Mesenchymal stem cell (in vitro differentiated cells and primary cell): Measurements from ENCODE around the gene C12orf43.

Experiments
- DNase-seq: peaks from one replicate; pipeline ENCODE4 v3.0.0-alpha.2; 2013
- H2AFZ ChIP-seq: one replicate; pipeline ENCODE4 v1.6.1; 2013; ENCODE audit warnings: low read depth, mild to moderate bottlenecking, control low read depth, inconsistent platforms, low read length, moderate library complexity
- H2AK5ac ChIP-seq: 2 replicates; pipeline ENCODE4 v1.6.1; 2013; ENCODE audit warnings: low read length, moderate library complexity, mild to moderate bottlenecking, inconsistent platforms; ENCODE audit not compliant: severe bottlenecking
- H2BK120ac ChIP-seq: one replicate; pipeline ENCODE4 v1.6.1; 2013; ENCODE audit warnings: low read depth, mild to moderate bottlenecking, inconsistent platforms, low read length, moderate library complexity
- H2BK12ac ChIP-seq, 2 experiments: one replicate each; pipeline ENCODE4 v1.6.1; 2013; ENCODE audit warnings: inconsistent platforms in 2 of 2, low read length in 2 of 2, mild to moderate bottlenecking in 2 of 2, moderate library complexity in 2 of 2, control low read depth in 1 of 2
- H2BK15ac ChIP-seq: one replicate; pipeline ENCODE4 v1.6.1; 2013; ENCODE audit warnings: mild to moderate bottlenecking, low read depth, inconsistent platforms; ENCODE audit not compliant: poor library complexity, severe bottlenecking
- H2BK5ac ChIP-seq: 2 replicates; pipeline ENCODE4 v1.6.1; 2013; ENCODE audit warnings: low read depth, mild to moderate bottlenecking, low read length, control low read depth, inconsistent platforms; ENCODE audit not compliant: poor library complexity, severe bottlenecking
- H3K14ac ChIP-seq, 2 experiments: one replicate each; pipeline ENCODE4 v1.6.1; 2013; ENCODE audit warnings: inconsistent platforms in 2 of 2, low read length in 2 of 2, control low read depth in 1 of 2, mild to moderate bottlenecking in 1 of 2, moderate library complexity in 1 of 2
- H3K18ac ChIP-seq, 2 experiments: one replicate each; pipeline ENCODE4 v1.6.1; 2013; ENCODE audit warnings: inconsistent platforms in 2 of 2, low read length in 2 of 2, control low read depth in 1 of 2, low read depth in 1 of 2, mild to moderate bottlenecking in 1 of 2
- H3K23ac ChIP-seq, 2 experiments: one replicate each; pipeline ENCODE4 v1.6.1; 2013; ENCODE audit warnings: inconsistent platforms in 2 of 2, low read length in 2 of 2, mild to moderate bottlenecking in 2 of 2, moderate library complexity in 2 of 2, control low read depth in 1 of 2
- H3K27ac ChIP-seq: 2 replicates; pipeline ENCODE4 v1.5.1; 2013; ENCODE audit warnings: mild to moderate bottlenecking, moderate library complexity, low read length, control low read depth, inconsistent platforms; ENCODE audit not compliant: poor library complexity, severe bottlenecking
- H3K27me3 ChIP-seq, 2 experiments: 2 replicates each; pipeline versions ENCODE4 v1.6.1 to v1.7.0; 2013; ENCODE audit warnings: low read length in 2 of 2, mild to moderate bottlenecking in 2 of 2, moderate library complexity in 2 of 2, control low read depth in 1 of 2, inconsistent platforms in 1 of 2; ENCODE audit not compliant: control insufficient read depth in 1 of 2, insufficient read depth in 1 of 2
- H3K36me3 ChIP-seq, 2 experiments: 2 replicates each; pipeline versions ENCODE4 v1.6.1 to v1.7.0; 2013; ENCODE audit warnings: low read length in 2 of 2, control low read depth in 1 of 2, inconsistent platforms in 1 of 2, low read depth in 1 of 2, mild to moderate bottlenecking in 1 of 2; ENCODE audit not compliant: insufficient read depth in 2 of 2, control insufficient read depth in 1 of 2
- H3K4ac ChIP-seq, 2 experiments: one replicate each; pipeline ENCODE4 v1.6.1; 2013; ENCODE audit warnings: inconsistent platforms in 2 of 2, low read length in 2 of 2, mild to moderate bottlenecking in 2 of 2, moderate library complexity in 2 of 2, control low read depth in 1 of 2, low read depth in 1 of 2
- H3K4me1 ChIP-seq: 2 replicates; pipeline ENCODE4 v1.6.1; 2013; ENCODE audit warnings: low read depth, low read length, control low read depth; ENCODE audit not compliant: control insufficient read depth, insufficient read depth
- H3K4me2 ChIP-seq: 2 replicates; pipeline ENCODE4 v1.6.1; 2013; ENCODE audit warnings: low read length, mild to moderate bottlenecking, inconsistent platforms; ENCODE audit not compliant: poor library complexity, severe bottlenecking
- H3K4me3 ChIP-seq, 2 experiments: 2 replicates each; pipeline versions ENCODE4 v1.5.1 to v1.7.0; 2013; ENCODE audit warnings: low read length in 2 of 2, mild to moderate bottlenecking in 2 of 2, control low read depth in 1 of 2, low read depth in 1 of 2; ENCODE audit not compliant: insufficient read depth in 1 of 2
- H3K79me1 ChIP-seq: replicated peaks from 2 replicates; pipeline ENCODE4 v1.6.1; 2013; ENCODE audit warnings: mild to moderate bottlenecking, control low read depth, low read length, inconsistent platforms; ENCODE audit not compliant: poor library complexity, severe bottlenecking
- H3K9ac ChIP-seq: 2 replicates; pipeline ENCODE4 v1.7.0; 2013; ENCODE audit warnings: mild to moderate bottlenecking, low read length, moderate library complexity
- H3K9me3 ChIP-seq: 2 replicates; pipeline ENCODE4 v1.7.0; 2013; ENCODE audit warnings: mild to moderate bottlenecking, low read length; ENCODE audit not compliant: control insufficient read depth
- H4K8ac ChIP-seq: one replicate; pipeline ENCODE4 v1.6.1; 2013; ENCODE audit warnings: inconsistent platforms, mild to moderate bottlenecking, low read length, moderate library complexity
- H4K91ac ChIP-seq: one replicate; pipeline ENCODE4 v1.6.1; 2013; ENCODE audit warnings: mild to moderate bottlenecking, low read length, inconsistent platforms
- WGBS: methylation state at CpG from one replicate; pipeline ENCODE4 v1.1.7; 2013; ENCODE audit warnings: mixed read lengths; 5-methylcytosine and 5-hydroxymethylcytosine counted together

Gene C12orf43

DNA sequence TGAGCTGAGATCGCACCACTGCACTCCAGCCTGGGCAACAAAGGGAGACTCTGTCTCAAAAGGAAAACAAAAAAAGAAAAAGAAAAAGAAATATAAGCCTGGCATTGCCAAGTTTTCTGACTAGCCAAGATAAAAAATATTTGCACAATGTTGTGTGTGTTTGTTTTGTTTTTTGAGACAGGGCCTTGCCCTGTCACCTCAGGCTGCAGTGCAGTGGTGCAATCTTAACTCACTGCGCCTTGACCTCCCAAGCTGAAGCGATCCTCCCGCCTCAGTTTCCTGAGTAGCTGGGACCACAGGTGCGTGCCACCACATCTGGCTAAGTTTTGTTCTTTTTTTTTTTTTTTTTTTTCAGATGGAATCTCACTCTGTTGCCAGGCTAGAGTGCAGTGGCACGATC lies 5.5 kb upstream of the C12orf43 start:
- Histone ChIP-seq H4K8ac (no peak overlapping the region), H3K9me3 (no peaks in the 10 kb centered on the region), H3K36me3 (no peaks in the 10 kb centered on the region), H2BK15ac (no peak overlapping the region), H3K18ac (no peak overlapping the region), H2BK5ac (no peak overlapping the region), H2BK12ac (no peak overlapping the region), H2BK120ac (no peak overlapping the region), H3K23ac (no peak overlapping the region), H3K27ac (no peak overlapping the region), H3K9ac (no peak overlapping the region), H3K79me1 (no peaks in the 10 kb centered on the region), H3K27me3 (peaks cover 0 to 27% of the 10 kb centered on the region in 2 experiments), H3K14ac (no peak overlapping the region), H3K4ac (no peak overlapping the region), H2AK5ac (no peak overlapping the region), H3K4me3 (no peak overlapping the region), H3K4me2 (no peak overlapping the region), H2AFZ (no peak overlapping the region), H3K4me1 (no peaks in the 10 kb centered on the region), H4K91ac (no peak overlapping the region)
- no peak for DNase-seq
- 93% methylated on average over 4 of the region's 6 CpGs for WGBS

DNA sequence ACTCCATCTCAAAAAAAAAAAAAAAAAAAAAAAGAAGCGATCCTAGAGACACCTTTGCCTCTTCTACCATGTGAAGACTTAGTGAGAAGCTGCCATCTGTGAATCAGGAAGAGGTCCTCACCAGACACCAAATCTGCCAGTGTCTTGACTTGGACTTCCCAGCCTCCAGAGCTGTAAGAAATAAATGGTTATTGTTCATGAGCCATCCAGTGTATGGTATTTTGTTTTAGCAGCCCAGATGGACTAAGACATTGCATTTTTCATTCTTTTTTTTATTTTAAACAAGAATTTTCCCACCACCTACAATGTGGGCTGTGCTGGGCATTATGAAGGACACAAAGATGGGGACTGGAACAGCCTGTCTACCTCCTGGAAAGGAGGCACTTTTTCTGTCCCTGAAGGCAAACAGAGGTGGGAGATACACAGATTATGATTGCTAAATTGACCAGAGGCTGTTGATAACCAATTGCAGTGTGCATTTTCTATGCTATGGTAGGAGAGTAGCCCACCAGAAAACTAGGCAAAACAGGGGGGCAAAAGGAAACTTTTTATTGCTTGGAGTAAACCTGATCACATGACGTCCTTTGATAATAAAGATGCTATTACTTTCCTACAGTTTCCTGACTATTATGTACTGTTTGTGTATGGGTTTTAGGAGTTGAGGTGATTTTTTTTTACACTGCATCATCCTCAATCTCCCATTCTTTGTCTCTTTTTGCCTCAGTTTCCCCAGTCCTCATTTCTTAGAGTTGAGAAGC lies 2.8 kb upstream of the C12orf43 start:
- Histone ChIP-seq H2BK12ac (no peak overlapping the region), H2BK120ac (no peak overlapping the region), H3K79me1 (peaks cover 12% of the 10 kb centered on the region), H3K4me3 (no peak overlapping the region), H3K9me3 (no peaks in the 10 kb centered on the region), H3K4ac (no peak overlapping the region), H3K14ac (no peak overlapping the region), H3K27me3 (peaks cover 0 to 25% of the 10 kb centered on the region in 2 experiments), H4K8ac (no peak overlapping the region), H3K18ac (no peak overlapping the region), H3K4me2 (no peak overlapping the region), H4K91ac (no peak overlapping the region), H3K36me3 (no peaks in the 10 kb centered on the region), H3K4me1 (no peaks in the 10 kb centered on the region), H3K27ac (no peak overlapping the region), H3K9ac (no peak overlapping the region), H3K23ac (no peak overlapping the region), H2AK5ac (no peak overlapping the region), H2AFZ (no peak overlapping the region), H2BK5ac (no peak overlapping the region), H2BK15ac (no peak overlapping the region)
- no peak for DNase-seq
- WGBS: no CpG with 5 or more reads among the region's 2 CpGs

DNA sequence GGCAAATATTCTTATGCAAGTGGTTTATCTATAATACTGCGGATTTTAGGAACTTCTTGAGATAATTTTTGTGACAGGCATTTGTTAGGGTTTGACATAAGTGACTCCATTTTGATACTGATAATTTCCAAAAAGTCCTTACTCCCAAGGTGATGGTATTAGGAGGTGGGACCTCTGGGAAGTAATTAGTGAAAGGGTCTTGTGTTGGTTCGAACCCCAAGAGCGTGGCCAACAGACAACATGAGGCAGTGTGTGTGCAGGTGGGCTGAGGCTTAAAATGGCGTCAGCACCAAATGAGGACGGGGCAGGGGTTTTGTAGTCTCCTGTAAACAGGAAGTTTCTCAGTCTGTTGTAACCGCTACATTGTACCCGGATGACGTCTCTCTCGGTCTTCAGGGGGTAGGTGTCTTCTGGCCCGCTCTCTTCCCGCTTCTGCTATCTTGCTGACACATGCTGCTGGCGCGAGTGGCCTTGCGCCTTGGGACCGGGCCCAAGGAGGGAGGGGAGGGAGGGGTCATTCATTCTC lies 1.7 kb upstream of the C12orf43 start:
- Histone ChIP-seq H3K18ac (no peak overlapping the region), H3K9ac (no peak overlapping the region), H3K4me2 (no peak overlapping the region), H4K91ac (no peak overlapping the region), H3K27ac (no peak overlapping the region), H3K27me3 (peaks cover 0 to 25% of the 10 kb centered on the region in 2 experiments), H4K8ac (no peak overlapping the region), H3K9me3 (no peaks in the 10 kb centered on the region), H2BK12ac (no peak overlapping the region), H3K14ac (no peak overlapping the region), H3K4me1 (no peaks in the 10 kb centered on the region), H3K4ac (no peak overlapping the region), H3K4me3 (no peak overlapping the region), H3K79me1 (peaks cover 14% of the 10 kb centered on the region), H2BK120ac (no peak overlapping the region), H3K23ac (no peak overlapping the region), H2AFZ (no peak overlapping the region), H2BK15ac (no peak overlapping the region), H3K36me3 (peaks cover 0 to 3% of the 10 kb centered on the region in 2 experiments), H2BK5ac (no peak overlapping the region), H2AK5ac (no peak overlapping the region)
- 86% methylated on average over 15 of the region's 15 CpGs for WGBS
- no peak for DNase-seq

DNA sequence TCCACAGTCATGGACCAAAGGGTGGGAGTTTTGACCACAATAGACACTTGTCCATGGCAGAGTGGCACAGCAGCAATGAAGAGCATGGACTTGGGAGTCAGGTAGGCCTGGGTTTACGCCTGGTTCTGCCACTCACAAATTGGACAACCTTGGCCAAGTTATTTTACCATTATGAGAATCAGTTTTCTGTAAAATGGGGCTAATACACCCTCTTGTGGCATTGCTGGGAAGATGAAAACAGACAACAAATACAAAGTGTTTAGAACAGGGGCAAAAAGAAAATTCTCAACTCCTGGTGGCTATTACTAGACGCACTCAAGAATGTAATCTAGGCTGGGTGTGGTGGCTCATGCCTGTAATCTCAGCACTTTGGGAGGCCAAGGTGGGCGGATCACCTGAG lies 2.6 kb downstream of the C12orf43 start:
- Histone ChIP-seq H2BK12ac (no peak overlapping the region), H2BK15ac (no peak overlapping the region), H3K9me3 (no peaks in the 10 kb centered on the region), H3K9ac (no peak overlapping the region), H3K36me3 (peaks cover 23 to 38% of the 10 kb centered on the region in 2 experiments), H4K91ac (no peak overlapping the region), H2AK5ac (no peak overlapping the region), H2AFZ (no peak overlapping the region), H3K4me1 (no peaks in the 10 kb centered on the region), H3K4ac (no peak overlapping the region), H3K4me3 (no peak overlapping the region), H3K23ac (no peak overlapping the region), H2BK5ac (no peak overlapping the region), H3K14ac (no peak overlapping the region), H3K18ac (no peak overlapping the region), H2BK120ac (no peak overlapping the region), H3K27me3 (no peaks in the 10 kb centered on the region), H3K4me2 (no peak overlapping the region), H4K8ac (no peak overlapping the region), H3K79me1 (peaks cover 30% of the 10 kb centered on the region), H3K27ac (no peak overlapping the region)
- WGBS: 100% methylated on average over 1 of the region's 3 CpGs
- DNase-seq: no peak
